ENCODE results near the gene TDRD1.

DNA sequence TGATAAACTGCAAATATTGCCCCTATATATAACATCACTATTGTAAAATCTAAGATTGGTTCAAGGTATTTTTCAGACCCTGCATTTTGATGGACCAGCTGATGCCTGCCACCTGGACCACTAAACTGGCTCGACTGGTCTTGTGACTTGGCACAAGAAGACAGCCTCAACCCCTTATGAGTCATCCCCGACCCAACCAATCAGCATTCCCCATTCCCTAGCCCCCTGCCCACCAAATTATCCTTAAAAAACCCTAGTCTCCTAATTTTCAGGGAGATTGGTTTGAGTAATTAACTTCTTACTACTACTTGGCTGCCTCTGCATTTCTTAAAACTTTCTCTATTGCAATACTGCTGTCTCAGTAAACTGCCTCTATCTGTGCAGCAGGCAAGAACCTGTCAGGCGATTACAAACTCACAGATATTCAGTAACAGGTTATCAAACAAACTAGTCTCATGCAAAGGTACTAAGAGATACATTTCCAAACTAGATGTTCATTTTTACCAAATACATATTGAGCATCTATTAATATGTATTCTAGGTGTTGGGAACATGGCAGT lies 10.6 kb upstream of the TDRD1 start:
- TF ChIP-seq, protein P1, sequence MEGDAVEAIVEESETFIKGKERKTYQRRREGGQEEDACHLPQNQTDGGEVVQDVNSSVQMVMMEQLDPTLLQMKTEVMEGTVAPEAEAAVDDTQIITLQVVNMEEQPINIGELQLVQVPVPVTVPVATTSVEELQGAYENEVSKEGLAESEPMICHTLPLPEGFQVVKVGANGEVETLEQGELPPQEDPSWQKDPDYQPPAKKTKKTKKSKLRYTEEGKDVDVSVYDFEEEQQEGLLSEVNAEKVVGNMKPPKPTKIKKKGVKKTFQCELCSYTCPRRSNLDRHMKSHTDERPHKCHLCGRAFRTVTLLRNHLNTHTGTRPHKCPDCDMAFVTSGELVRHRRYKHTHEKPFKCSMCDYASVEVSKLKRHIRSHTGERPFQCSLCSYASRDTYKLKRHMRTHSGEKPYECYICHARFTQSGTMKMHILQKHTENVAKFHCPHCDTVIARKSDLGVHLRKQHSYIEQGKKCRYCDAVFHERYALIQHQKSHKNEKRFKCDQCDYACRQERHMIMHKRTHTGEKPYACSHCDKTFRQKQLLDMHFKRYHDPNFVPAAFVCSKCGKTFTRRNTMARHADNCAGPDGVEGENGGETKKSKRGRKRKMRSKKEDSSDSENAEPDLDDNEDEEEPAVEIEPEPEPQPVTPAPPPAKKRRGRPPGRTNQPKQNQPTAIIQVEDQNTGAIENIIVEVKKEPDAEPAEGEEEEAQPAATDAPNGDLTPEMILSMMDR (IDR thresholded peaks at IDR 0.05; ENCODE audit: poor library complexity, severe bottlenecking), result no peak
- TF ChIP-seq POLR2AphosphoS5 (IDR thresholded peaks at IDR 0.05) (no peak), RAD21 (conservative IDR thresholded peaks at IDR 0.05) (no peak), EZH2 (IDR thresholded peaks at IDR 0.05; ENCODE audit: borderline replicate concordance, insufficient read depth, low read length, poor library complexity, severe bottlenecking) (no peak), EP300 (conservative IDR thresholded peaks at IDR 0.05; ENCODE audit: poor library complexity, severe bottlenecking) (no peak), TAF1 (IDR thresholded peaks at IDR 0.05; ENCODE audit: low read depth) (no peak)
- TF ChIP-seq, protein P2, sequence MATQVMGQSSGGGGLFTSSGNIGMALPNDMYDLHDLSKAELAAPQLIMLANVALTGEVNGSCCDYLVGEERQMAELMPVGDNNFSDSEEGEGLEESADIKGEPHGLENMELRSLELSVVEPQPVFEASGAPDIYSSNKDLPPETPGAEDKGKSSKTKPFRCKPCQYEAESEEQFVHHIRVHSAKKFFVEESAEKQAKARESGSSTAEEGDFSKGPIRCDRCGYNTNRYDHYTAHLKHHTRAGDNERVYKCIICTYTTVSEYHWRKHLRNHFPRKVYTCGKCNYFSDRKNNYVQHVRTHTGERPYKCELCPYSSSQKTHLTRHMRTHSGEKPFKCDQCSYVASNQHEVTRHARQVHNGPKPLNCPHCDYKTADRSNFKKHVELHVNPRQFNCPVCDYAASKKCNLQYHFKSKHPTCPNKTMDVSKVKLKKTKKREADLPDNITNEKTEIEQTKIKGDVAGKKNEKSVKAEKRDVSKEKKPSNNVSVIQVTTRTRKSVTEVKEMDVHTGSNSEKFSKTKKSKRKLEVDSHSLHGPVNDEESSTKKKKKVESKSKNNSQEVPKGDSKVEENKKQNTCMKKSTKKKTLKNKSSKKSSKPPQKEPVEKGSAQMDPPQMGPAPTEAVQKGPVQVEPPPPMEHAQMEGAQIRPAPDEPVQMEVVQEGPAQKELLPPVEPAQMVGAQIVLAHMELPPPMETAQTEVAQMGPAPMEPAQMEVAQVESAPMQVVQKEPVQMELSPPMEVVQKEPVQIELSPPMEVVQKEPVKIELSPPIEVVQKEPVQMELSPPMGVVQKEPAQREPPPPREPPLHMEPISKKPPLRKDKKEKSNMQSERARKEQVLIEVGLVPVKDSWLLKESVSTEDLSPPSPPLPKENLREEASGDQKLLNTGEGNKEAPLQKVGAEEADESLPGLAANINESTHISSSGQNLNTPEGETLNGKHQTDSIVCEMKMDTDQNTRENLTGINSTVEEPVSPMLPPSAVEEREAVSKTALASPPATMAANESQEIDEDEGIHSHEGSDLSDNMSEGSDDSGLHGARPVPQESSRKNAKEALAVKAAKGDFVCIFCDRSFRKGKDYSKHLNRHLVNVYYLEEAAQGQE (IDR thresholded peaks at IDR 0.05; ENCODE audit: borderline replicate concordance), result no peak
